GM18508 (cell line): Measurements from ENCODE around the gene USP28.
"Not testable (repeated sequence)": the region's sequence is repeated elsewhere in the genome, so short reads cannot be mapped to it uniquely, and the experiment has no call there.

Experiments used
- ATAC-seq: cut with Tn5 transposase; IDR thresholded peaks from one replicate; pipeline ENCODE4 v1.9.1; 2021; ENCODE audit warnings: moderate number of reproducible peaks; ENCODE audit not compliant: insufficient read depth, unreplicated experiment

Gene USP28

DNA sequence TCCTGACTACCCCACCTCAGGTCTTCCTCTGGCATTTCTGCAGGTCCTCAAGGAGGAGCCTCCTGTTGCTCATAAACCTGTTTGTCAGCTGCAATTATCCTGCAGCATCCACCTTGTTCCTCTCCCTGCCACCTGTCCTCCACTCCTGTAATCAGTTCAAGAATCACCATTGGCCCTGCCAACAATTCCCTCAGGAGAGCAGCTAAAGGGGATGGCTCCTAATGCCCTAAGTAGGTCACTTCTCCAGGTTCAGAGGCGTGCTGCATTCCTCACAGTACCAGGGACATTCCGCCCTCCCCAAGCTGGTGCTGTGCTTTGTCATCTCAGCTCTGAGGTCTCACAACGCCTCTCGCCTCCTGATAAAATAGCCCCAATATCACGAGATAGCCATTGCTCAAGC is 93.7 kb downstream of the USP28 start:
- no peak for ATAC-seq

DNA sequence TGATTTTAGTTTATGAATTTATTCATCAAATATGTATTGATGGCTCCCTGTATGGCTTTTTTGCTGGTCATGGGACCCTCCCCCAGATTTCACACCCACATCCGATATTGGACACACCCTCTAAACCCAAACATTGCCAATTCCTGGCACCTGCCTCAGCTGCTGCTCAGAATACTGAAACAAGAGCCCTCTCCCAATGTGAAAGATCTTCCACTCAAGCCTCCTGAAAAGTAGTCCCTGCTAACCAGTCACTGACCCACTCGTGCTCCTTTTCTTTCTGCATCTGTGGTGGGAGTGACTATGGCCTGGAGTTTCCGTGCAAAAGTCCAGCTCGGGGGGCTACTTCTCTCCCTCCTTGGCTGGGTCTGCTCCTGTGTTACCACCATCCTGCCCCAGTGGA is 95.9 kb downstream of the USP28 start, which contains the start of gene CLDN25:
Gene CLDN25, plus strand, starts transcription at position 301 of the 400 bp plus-strand sequence. Its CDS starts 0 bp downstream, at position 301.
- no peak for ATAC-seq

DNA sequence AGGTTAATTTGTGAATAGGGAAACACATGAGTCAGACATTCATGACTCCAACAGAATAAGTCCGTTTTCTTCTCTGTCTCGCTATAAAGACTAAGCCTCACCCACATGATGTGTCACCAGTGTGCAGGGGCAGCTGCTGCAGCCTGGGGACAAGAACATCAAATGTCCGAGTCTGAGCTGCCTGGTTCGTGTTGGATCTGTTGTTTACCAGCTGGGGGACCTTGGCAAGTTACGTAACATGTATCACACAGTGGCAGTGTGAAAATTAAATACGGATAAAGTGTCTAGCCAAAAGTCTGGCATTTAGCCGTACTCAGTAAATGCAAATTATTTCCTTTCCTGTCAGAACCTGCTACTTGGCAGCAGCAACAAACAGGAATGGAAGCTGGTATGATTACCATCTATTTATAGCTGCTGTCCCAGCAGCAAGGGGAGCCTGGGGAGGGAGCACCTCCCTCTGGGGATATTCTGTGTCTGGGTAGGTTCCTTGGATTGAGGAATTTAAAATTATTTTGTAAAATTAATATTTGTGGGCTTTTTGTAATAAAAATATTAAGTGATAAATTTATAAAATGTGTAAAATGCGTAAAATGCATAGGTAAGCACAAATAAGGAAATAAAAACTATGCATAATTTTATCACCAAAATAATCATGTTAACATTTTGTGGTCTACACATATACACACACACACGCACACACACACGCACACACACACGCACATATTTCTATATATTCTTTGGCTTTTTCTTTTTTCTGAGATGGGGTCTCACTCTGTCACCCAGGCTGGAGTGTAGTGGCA is 97.1 kb downstream of the USP28 start:
- no peak for ATAC-seq

DNA sequence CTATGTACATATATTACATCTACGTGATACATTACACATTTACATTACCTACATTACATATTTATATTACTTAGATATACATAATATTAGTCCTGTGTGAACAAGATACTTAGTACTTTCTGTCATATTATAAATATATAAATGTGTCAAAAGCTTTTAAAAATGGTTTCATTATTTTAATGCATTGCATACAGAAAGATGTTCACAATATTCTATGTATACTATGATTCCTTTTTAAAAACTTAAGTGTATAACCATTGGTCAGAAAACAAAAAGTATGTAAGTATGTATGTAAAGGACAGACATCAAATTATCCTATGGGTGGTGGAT is 101.2 kb downstream of the USP28 start:
- ATAC-seq: no peak

DNA sequence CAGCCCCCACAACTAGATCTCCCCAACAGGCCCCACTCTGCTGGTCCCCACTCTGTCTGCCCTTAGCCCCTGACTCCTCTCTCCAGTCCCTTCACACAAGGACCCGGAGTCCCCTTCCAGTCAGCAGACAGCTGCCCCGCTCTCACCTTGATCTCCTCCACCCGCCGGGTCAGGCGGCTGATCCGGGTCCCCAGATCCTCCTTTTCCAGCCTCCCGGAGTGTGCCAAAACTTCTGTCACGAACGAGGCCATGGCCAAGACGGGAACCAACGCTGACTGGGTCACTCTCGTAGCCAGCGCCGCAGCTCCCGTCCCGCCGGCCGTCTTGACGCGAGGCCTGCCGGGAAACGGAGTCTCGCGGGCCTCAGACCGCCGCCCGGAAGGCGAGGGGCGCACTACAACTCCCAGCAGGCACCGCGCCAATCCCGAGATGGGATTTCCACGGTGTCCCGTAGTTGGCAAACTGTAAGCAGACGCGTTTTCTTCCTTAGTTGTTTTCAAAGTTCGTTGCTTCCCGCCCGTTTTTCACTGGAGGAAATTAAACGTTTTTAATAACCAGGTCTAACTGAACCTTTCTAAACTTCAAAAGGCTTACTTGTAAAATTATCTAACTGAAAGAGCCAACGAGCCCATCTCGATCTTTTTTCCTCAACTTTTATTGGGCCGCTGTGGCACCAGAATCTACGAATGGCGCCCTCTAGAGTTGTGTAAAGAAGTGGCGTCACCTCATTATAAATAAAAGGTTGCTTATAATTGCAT is 101.8 kb downstream of the USP28 start, which contains the start of gene ZW10:
Gene ZW10, minus strand, starts transcription at position 277 of the 758 bp plus-strand sequence. Its CDS starts 26 bp downstream, at position 251.
- ATAC-seq: peak; percentile 86

DNA sequence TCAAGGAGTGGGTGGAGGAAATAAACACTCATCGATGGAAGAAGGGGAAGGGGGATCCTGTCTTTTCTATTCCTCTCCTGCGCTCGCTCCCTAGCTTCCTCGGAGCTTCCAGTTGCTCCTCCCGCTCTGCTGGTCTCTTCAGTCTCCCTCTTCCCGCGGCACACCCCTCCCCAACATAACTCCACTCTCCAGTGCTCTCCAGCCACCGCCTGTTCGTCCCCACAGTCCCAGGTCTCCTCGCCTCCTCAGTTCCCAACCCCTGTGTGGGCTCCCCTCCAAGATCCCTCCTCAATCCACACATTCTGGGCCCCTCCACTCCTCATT is 102.3 kb downstream of the USP28 start:
- ATAC-seq: no peak

DNA sequence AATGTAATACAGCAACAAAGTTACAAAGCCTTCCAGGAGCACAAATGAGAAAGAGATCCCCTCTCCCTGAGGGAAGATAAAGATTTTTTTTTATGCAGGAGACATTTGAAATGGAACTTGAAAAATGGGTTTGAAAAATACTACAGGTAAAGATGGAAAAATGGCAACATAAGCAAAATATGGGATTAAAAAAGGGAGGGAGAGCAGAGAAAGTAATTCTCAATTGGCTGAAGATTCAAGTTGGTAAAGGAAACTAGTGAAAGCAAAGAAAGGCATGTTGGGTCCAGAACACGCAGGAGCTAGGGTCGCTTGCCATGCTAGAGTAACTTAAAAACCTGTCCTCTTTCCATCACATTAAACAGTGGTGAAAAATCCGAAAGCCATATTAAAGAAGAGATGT is 103.4 kb downstream of the USP28 start:
- ATAC-seq: no peak

DNA sequence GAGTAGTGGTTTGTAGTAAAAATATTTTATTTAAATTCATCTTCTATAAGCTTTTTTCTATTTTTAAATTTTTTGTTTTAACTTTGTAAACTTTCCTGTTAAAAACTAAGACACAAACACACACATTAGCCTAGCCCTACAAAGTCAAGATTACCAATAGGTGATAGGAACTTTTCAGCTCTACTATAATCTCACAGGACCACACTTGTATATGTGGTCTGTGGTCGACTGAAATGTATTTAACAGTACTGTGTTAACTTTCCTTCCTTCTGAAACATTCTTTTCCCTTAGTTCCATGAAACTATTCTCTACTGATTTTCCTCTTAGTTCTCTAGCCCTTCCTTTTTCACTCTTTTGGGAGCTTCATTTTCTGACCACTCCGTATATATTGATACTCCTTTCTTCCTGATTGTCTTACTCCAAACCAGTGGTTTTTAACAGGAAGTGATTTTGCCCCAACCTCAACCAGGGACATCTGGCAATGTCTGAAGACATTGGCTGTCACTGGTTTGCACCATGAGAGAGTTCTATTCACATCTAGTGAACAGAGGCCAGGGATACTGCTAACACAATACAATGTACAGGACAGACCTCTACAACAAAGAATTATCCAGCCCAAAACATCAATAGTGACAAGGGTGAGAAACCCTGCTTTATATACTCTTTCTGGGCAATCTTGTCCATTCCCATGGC is 110.7 kb downstream of the USP28 start:
- no peak for ATAC-seq

DNA sequence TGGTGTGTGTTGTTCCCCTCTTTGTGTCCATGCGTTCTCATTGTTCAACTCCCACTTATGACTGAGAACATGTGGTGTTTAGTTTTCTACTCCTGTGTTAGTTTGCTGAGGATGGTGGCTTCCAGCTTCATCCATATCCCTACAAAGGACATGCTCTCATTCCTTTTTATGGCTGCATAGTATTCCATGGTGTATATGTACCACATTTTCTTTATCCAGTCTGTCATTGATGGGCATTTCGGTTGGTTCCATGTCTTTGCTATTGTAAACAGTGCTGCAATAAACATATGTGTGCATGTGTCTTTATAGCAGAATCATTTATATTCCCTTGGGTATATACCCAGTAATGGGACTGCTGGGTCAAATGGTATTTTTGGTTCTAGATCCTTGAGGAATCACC is 112.3 kb downstream of the USP28 start:
- not testable (repeated sequence) for ATAC-seq

DNA sequence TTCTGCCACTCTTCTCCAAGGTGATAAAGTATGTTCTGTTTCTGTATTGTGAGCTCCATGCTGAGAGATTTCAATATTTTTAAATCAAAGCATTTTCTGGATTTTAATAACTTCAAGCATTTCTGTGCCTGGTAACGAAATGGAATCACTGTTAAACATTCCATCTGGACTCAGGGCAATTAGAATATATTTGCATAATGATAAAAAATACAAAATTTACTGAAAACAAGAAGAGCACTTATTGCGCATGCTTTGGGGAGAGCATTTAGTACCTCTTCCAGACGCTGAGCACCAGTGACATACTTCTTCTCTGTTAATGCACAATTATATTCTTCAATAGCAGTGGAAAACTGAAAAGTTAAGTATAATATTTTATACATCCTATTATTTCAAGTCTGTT is 115.1 kb downstream of the USP28 start:
- no peak for ATAC-seq

DNA sequence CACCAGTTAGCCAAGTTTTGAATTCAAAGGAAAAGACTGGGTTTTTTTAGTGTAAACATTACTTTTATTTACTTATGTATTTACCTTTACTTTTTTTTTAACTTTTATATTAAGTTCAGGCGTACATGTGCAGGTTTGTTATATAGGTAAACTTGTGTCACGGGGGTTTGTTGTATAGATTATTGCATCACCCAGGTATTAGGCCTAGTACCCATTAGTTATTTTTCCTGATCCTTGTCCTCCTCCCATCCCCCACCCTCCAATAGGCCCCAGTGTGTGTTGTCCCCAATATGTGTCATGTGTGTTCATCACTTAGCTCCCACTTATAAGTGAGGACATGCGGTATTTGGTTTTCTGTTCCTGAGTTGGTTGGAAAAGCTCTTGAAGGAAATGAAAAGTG is 122.4 kb downstream of the USP28 start:
- ATAC-seq: no peak
